Heart left ventricle (tissue), 16 donors: ENCODE data around the gene BTG2. TPM values are rescaled to one million over a fixed set of nuclear protein-coding genes. Genes with fewer than 3 reads are reported as not detected.

ENCODE experiments used
- ATAC-seq, 4 donors: fragments of 200-7000 bp; cut with Tn5 transposase; one replicate each; pipeline ENCODE4 v1.9.1; 2020 to 2022; ENCODE audit warnings: moderate library complexity in 4 of 4, mild to moderate bottlenecking in 3 of 4, moderate number of reproducible peaks in 1 of 4
- DNase-seq, 5 donors: peaks; one replicate each; pipeline ENCODE4 v3.0.0-alpha.2; 2020
- H3K27ac ChIP-seq, 12 donors: fragments of 200-600 bp; sonication (generic) in 4 of 12; one replicate each; pipeline versions ENCODE4 v1.5.0 to v1.8.0; 2016 to 2022; ENCODE audit warnings: mild to moderate bottlenecking in 2 of 12
- H3K27me3 ChIP-seq, 9 donors: fragments of 200-600 bp; sonication (generic) in 2 of 9; one replicate each; pipeline versions ENCODE4 v1.5.1 to v1.8.0; 2016 to 2022; ENCODE audit warnings: mild to moderate bottlenecking in 3 of 9
- H3K36me3 ChIP-seq, 9 donors: fragments of 200-600 bp; sonication (generic) in 2 of 9; one replicate each; pipeline versions ENCODE4 v1.5.0 to v1.8.0; 2018 to 2022; ENCODE audit warnings: mild to moderate bottlenecking in 2 of 9
- H3K4me1 ChIP-seq, 12 donors: fragments of 200-600 bp; sonication (generic) in 4 of 12; one replicate each; pipeline versions ENCODE4 v1.5.0 to v1.8.0; 2016 to 2022; ENCODE audit warnings: mild to moderate bottlenecking in 3 of 12
- H3K4me3 ChIP-seq, 12 donors: fragments of 200-600 bp; sonication (generic) in 4 of 12; one replicate each; pipeline versions ENCODE4 v1.5.0 to v1.8.0; 2017 to 2022; ENCODE audit warnings: mild to moderate bottlenecking in 9 of 12, moderate library complexity in 4 of 12
- H3K9me3 ChIP-seq, 12 donors: fragments of 200-600 bp; sonication (generic) in 4 of 12; one replicate each; pipeline versions ENCODE4 v1.5.0 to v1.8.0; 2016 to 2022; ENCODE audit warnings: mild to moderate bottlenecking in 1 of 12
- POLR2A ChIP-seq, 2 donors: fragments of 450-650 bp; IDR thresholded peaks; one replicate each; pipeline ENCODE4 v1.6.1; 2017; ENCODE audit warnings: antibody characterized with exemption in 2 of 2, mild to moderate bottlenecking in 2 of 2, moderate library complexity in 2 of 2
- WGBS, 4 donors: extraction: QIAGEN DNeasy Blood & Tissue Kit in 2 of 4; methylation state at CpG; one replicate each; pipeline versions ENCODE4 v1.1.5 to v1.1.7; 2013 to 2018; 5-methylcytosine and 5-hydroxymethylcytosine counted together
- intact Hi-C, 10 donors: fragments of 100-400 bp; cut with DNase I; formaldehyde crosslinking; loops; one replicate each; pipeline versions ENCODE4 v1.11.1 to v1.14.2; 2022
- polyA plus RNA-seq, 2 donors: library from polyadenylated mRNA; stranded (reverse); fragments of 200-250 nt; gene quantifications; one replicate each; pipeline ENCODE4 v1.2.3, GENCODE V29; 2013
- total RNA-seq, 9 donors: library from RNA; depleted of rRNA in 2 of 9; stranded (reverse); fragments of >200 nt in 2 of 9; fragmentation: NEBNext Ultra II Directional in 3 of 9; extraction: Animal tissue kit (Norgen Biotek cat#: 25700) in 3 of 9; gene quantifications; one replicate each; pipeline versions ENCODE4 v1.1.0 to v1.2.4, GENCODE V29; 2016 to 2023
- TF ChIP-seq, protein P1 (sequence below), 12 donors: fragments of 200-600 bp; sonication (generic) in 4 of 12; IDR thresholded peaks; one replicate each; pipeline versions ENCODE4 v1.5.0 to v1.8.0; 2018 to 2022; ENCODE audit warnings: antibody characterized with exemption in 12 of 12, mild to moderate bottlenecking in 5 of 12
- donor health status: ischemic (EF 13 %, LVEDD 7.1; RV severe dilation, severe dysfunction).
- donor health status: healthy with polysubstance abuse.
- donor health status: DM: no; HTN: yes; CAD: no.
- donor health status: DM: no; HTN: no; CAD: no.
- donor health status: ischemic (EF 25% LVEDD 6.9; RV normal size, moderate dysfunction).
- donor health status: ischemic (EF 25% LVEDD 5.7; RV mildly dilated, moderate dysfunction).
- donor health status: healthy.
- donor health status: DM: yes; HTN: yes; CAD: no.
- donor health status: ischemic (EF 35%, LVEDD 5.7; RV mildly dilated, moderate dysfunction).
- donor health status: nonischemic (EF 11% LVEDD 7.7; RV severe dilation, severe dysfunction).
- donor health status: DM: yes; HTN: yes; CAD: no.
- donor health status: PGD.
- donor health status: ischemic (EF 29% LVEDD 5.4; RV normal size, mild dysfunction).
- donor health status: nonischemic (EF 23%, LVEDD 6.1; RV moderate dilation, normal function).

BTG2 gene
- total and polyA plus RNA-seq, 11 donors = 23.8 to 174 (median 42.1) TPM

DNA sequence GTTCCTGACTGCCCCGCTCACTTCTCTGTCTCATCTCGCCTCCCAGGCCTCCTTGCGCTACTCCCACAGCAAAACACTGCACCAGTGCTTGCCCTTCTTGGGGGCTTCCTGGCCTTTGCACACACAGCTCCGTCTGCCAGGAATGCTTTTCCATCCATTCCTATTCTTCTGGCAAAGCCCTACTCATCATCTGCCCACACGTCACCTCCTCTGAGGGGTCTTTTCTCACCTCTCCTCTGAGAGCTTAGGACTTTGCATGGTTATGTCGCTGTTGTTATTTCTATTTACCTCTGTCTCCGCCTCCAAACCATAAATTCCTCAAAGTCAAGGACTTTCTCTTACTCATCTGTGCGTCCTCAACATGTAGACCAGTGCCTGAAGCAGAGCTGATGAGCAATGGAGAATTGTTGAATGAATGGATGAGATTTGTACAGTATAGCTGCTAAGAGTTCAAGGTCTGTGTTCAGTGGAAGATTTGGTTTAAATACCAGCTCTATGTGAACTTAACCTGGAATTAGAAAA is 26.4 kb upstream of the BTG2 start:
- peaks cover 13 to 90% (median 68%) of the 10 kb centered on the region in 12 donors for H3K4me1 ChIP-seq
- H3K9me3 ChIP-seq = no peaks in the 10 kb centered on the region
- H3K36me3 ChIP-seq = no peaks in the 10 kb centered on the region
- intact Hi-C loops = loop anchor here in 5 of 10 donors (1.0 to 10.0 kb wide), 5 partner anchors 26 to 426 kb away; partner anchors contain the start of gene BTG2 (in 2 of the 5)
- H3K27me3 ChIP-seq = no peaks in the 10 kb centered on the region
- TF ChIP-seq, protein P1, sequence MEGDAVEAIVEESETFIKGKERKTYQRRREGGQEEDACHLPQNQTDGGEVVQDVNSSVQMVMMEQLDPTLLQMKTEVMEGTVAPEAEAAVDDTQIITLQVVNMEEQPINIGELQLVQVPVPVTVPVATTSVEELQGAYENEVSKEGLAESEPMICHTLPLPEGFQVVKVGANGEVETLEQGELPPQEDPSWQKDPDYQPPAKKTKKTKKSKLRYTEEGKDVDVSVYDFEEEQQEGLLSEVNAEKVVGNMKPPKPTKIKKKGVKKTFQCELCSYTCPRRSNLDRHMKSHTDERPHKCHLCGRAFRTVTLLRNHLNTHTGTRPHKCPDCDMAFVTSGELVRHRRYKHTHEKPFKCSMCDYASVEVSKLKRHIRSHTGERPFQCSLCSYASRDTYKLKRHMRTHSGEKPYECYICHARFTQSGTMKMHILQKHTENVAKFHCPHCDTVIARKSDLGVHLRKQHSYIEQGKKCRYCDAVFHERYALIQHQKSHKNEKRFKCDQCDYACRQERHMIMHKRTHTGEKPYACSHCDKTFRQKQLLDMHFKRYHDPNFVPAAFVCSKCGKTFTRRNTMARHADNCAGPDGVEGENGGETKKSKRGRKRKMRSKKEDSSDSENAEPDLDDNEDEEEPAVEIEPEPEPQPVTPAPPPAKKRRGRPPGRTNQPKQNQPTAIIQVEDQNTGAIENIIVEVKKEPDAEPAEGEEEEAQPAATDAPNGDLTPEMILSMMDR (IDR thresholded peaks at IDR 0.05) = no peak
- no peak for TF ChIP-seq POLR2A (IDR thresholded peaks at IDR 0.05)
- H3K27ac ChIP-seq = peak overlapping the region; percentile 87 to 98 (median 93)
- H3K4me3 ChIP-seq = peak overlapping the region in 9 of 12 donors; percentile 0 to 26 (median 12)
- no peak for DNase-seq
- ATAC-seq = no peak
- 13 to 31% (median 22%) methylated on average over 8 of the region's 8 CpGs for WGBS, 4 donors

GRCh38 chr1:203280061-203280460 is 25.3 kb upstream of the BTG2 start:
- no peak for TF ChIP-seq POLR2A (IDR thresholded peaks at IDR 0.05)
- TF ChIP-seq, protein P1 (IDR thresholded peaks at IDR 0.05) = no peak
- H3K4me1 ChIP-seq = peaks cover 13 to 88% (median 65%) of the 10 kb centered on the region in 12 donors
- intact Hi-C loops = no loop called here
- 88 to 94% (median 89%) methylated on average over 5 of the region's 5 CpGs for WGBS, 4 donors
- H3K27me3 ChIP-seq = no peaks in the 10 kb centered on the region
- ATAC-seq (no peak), DNase-seq (no peak)
- H3K36me3 ChIP-seq = no peaks in the 10 kb centered on the region
- H3K9me3 ChIP-seq = no peaks in the 10 kb centered on the region
- peak overlapping the region; percentile 36 to 98 (median 93) for H3K27ac ChIP-seq
- no peak overlapping the region for H3K4me3 ChIP-seq

GRCh38 chr1:203281033-203281432 is 24.3 kb upstream of the BTG2 start:
- intact Hi-C loops = no loop called here
- Histone ChIP-seq H3K9me3 (no peaks in the 10 kb centered on the region), H3K4me3 (no peak overlapping the region), H3K27me3 (no peaks in the 10 kb centered on the region), H3K27ac (peak overlapping the region in 9 of 12 donors; percentile 77 to 98 (median 92)), H3K4me1 (peaks cover 15 to 86% (median 62%) of the 10 kb centered on the region in 12 donors), H3K36me3 (no peaks in the 10 kb centered on the region)
- DNase-seq = peak in 1 of 5 donors; percentile 5
- ATAC-seq = no peak
- WGBS, 4 donors = 94 to 95% (median 95%) methylated on average over 3 of the region's 3 CpGs
- TF ChIP-seq POLR2A (IDR thresholded peaks at IDR 0.05) = no peak
- TF ChIP-seq, protein P1 (IDR thresholded peaks at IDR 0.05) = no peak

DNA sequence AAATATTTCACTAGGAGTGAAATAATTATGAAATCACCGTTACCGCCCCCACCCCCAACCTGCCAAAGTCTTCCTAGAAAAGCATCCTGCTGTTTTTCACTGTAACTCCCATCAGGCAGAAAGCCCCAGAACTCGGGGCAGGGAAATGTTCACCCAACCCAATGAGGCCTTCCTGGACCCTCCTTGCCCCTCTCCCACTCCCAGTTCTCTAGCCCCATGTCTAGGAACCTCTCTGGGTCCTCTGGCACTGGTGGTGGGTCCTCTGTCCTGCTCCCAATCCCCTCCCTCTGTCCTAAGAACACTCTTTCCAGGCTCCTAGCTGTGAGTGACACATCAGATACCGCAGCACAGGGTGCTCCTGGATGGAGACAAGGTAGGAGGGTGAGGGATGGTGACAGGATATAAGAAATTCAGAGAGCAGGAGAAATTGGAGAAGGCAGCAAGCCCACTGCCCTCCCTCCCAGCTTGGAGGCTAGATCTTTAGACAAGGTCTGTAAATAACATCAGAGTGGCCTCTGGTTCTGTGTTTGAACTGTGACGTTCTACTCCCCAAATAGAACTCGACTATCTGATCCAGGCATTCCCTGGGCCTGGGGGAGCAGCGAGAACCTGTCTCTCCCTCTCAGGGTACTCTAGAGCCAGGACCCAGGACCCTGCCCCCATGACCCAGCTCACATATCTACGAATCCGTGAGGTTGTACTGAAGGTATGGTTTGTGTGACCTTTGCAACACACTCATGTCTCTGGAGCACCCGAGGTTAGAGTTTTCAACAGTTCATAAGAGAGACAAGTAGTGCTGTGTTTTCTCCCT is 23.3 kb upstream of the BTG2 start:
- Histone ChIP-seq H3K4me3 (no peak overlapping the region), H3K9me3 (no peaks in the 10 kb centered on the region), H3K27ac (peak overlapping the region; percentile 50 to 98 (median 88)), H3K4me1 (peaks cover 24 to 86% (median 64%) of the 10 kb centered on the region in 12 donors), H3K36me3 (no peaks in the 10 kb centered on the region), H3K27me3 (no peaks in the 10 kb centered on the region)
- ATAC-seq = peak in 2 of 4 donors; percentile 1 to 11
- 48 to 58% (median 53%) methylated on average over 7 to 10 of the region's 10 CpGs for WGBS, 4 donors
- peak in 2 of 5 donors; percentile 5 to 53 for DNase-seq
- intact Hi-C loops = no loop called here
- TF ChIP-seq, protein P1 (IDR thresholded peaks at IDR 0.05) = no peak
- peak in 1 of 2 donors; percentile 36 for TF ChIP-seq POLR2A (IDR thresholded peaks at IDR 0.05)
